CD4-positive, CD25-positive, alpha-beta regulatory T cell (primary cell): ENCODE results near the gene PPFIA2. TPM values are rescaled to one million over a fixed set of nuclear protein-coding genes. Genes with fewer than 3 reads are reported as not detected.

Experiments
- ATAC-seq, 2 donors: fragments of 150-1000 bp; cut with Tn5 transposase; one replicate each; pipeline ENCODE4 v1.10.0; 2021; ENCODE audit warnings: low read depth in 2 of 2, moderate number of reproducible peaks in 2 of 2, moderate library complexity in 1 of 2
- DNase-seq, 3 donors: peaks; one replicate each; pipeline versions ENCODE4 v3.0.0 to v3.0.0-alpha.2; 2012 to 2022; ENCODE audit warnings: mixed read lengths in 1 of 3
- H3K27ac ChIP-seq: one replicate; pipeline ENCODE4 v1.7.0; 2013; ENCODE audit warnings: mild to moderate bottlenecking, low read length; ENCODE audit not compliant: insufficient read depth, poor library complexity, severe bottlenecking
- H3K27me3 ChIP-seq: one replicate; pipeline ENCODE4 v1.7.0; 2013; ENCODE audit warnings: low read length; ENCODE audit not compliant: control insufficient read depth, insufficient read depth
- H3K36me3 ChIP-seq: one replicate; pipeline ENCODE4 v1.7.0; 2013; ENCODE audit warnings: mild to moderate bottlenecking, low read length, moderate library complexity; ENCODE audit not compliant: control insufficient read depth, insufficient read depth
- H3K4me1 ChIP-seq: 2 replicates; pipeline ENCODE4 v1.7.0; 2013; ENCODE audit warnings: mild to moderate bottlenecking, low read length; ENCODE audit not compliant: insufficient read depth, control insufficient read depth, poor library complexity, severe bottlenecking
- H3K4me3 ChIP-seq: one replicate; pipeline ENCODE4 v1.7.0; 2013; ENCODE audit warnings: low read depth, mild to moderate bottlenecking, low read length, moderate library complexity
- H3K9me3 ChIP-seq, 2 experiments: 1 replicate in 1 of 2; 2 replicates in 1 of 2; pipeline ENCODE4 v1.7.0; 2013; ENCODE audit warnings: low read length in 2 of 2, mild to moderate bottlenecking in 1 of 2, moderate library complexity in 1 of 2; ENCODE audit not compliant: control insufficient read depth in 2 of 2
- H3K27ac Mint-ChIP-seq, 3 donors: one replicate each; pipeline ENCODE4 v1.8.0; 2020 to 2022; ENCODE audit warnings: mild to moderate bottlenecking in 3 of 3, mixed read lengths in 3 of 3, moderate library complexity in 2 of 3
- H3K27me3 Mint-ChIP-seq: one replicate; pipeline ENCODE4 v1.8.0; 2022; ENCODE audit warnings: mild to moderate bottlenecking, mixed read lengths
- H3K36me3 Mint-ChIP-seq: one replicate; pipeline ENCODE4 v1.8.0; 2020; ENCODE audit warnings: mixed read lengths
- H3K4me1 Mint-ChIP-seq, 4 donors: one replicate each; pipeline ENCODE4 v1.8.0; 2020 to 2022; ENCODE audit warnings: mixed read lengths in 4 of 4, mild to moderate bottlenecking in 1 of 4
- H3K4me3 Mint-ChIP-seq, 4 donors: one replicate each; pipeline ENCODE4 v1.8.0; 2020 to 2022; ENCODE audit warnings: mild to moderate bottlenecking in 4 of 4, mixed read lengths in 4 of 4, moderate library complexity in 3 of 4
- H3K9me3 Mint-ChIP-seq, 7 donors: one replicate each; pipeline ENCODE4 v1.8.0; 2020 to 2022; ENCODE audit warnings: mixed read lengths in 7 of 7, mild to moderate bottlenecking in 3 of 7, moderate library complexity in 2 of 7
- polyA plus RNA-seq, 4 donors: library from polyadenylated mRNA; unstranded; fragments of 300-500 nt; fragmentation: Illumina TruSeq; gene quantifications; one replicate each; pipeline ENCODE4 v1.2.3, GENCODE V29; 2021
- total RNA-seq: library from RNA; stranded (reverse); gene quantifications from one replicate; pipeline ENCODE4 v1.2.3, GENCODE V29; 2022

Gene PPFIA2
- total and polyA plus RNA-seq, 5 donors from 2014 or later, result not detected

DNA sequence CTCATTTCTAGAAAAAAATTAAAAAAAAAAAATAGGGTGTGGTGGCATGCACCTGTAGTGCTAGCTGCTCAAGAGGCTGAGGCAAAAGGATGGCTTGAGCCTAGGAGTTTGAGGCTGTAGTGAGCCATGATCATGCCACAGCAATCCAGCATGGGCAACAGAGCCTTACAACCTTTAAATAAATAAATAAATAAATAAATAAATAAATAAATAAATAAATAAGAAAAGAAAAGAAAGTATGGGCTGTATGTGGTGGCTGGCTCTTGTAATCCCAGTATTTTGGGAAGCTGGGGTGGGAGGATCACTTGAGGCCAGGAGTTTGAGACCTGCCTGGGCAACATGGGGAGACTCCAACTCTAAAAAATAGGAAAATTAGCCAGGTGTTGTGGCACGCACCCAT is 373.0 kb downstream of the PPFIA2 start:
- no peak overlapping the region for H3K4me3 Mint-ChIP-seq
- H3K27ac Mint-ChIP-seq, result no peak overlapping the region
- no peak for DNase-seq

GRCh38 chr12:81381951-81382350 is 377.2 kb downstream of the PPFIA2 start:
- Histone ChIP-seq H3K27me3 (no peaks in the 10 kb centered on the region), H3K9me3 (no peaks in the 10 kb centered on the region), H3K4me3 (no peak overlapping the region), H3K27ac (no peak overlapping the region), H3K4me1 (no peaks in the 10 kb centered on the region), H3K36me3 (no peaks in the 10 kb centered on the region)
- Mint-ChIP-seq H3K9me3 (peaks cover 0 to 15% (median 5%) of the 10 kb centered on the region in 7 donors), H3K36me3 (no peaks in the 10 kb centered on the region), H3K27ac (no peak overlapping the region), H3K27me3 (no peaks in the 10 kb centered on the region), H3K4me1 (no peaks in the 10 kb centered on the region), H3K4me3 (no peak overlapping the region)
- DNase-seq (no peak), ATAC-seq (no peak)

More for the DNA sequence above, 373.0 kb downstream of the PPFIA2 start:
- ATAC-seq, result no peak
- no peaks in the 10 kb centered on the region for H3K27me3 Mint-ChIP-seq
- H3K36me3 Mint-ChIP-seq, result no peaks in the 10 kb centered on the region
- H3K4me1 Mint-ChIP-seq, result no peaks in the 10 kb centered on the region
- Histone ChIP-seq H3K4me1 (no peaks in the 10 kb centered on the region), H3K27me3 (no peaks in the 10 kb centered on the region), H3K36me3 (no peaks in the 10 kb centered on the region), H3K4me3 (no peak overlapping the region), H3K27ac (no peak overlapping the region), H3K9me3 (no peaks in the 10 kb centered on the region)
- peaks cover 0 to 16% (median 4%) of the 10 kb centered on the region in 7 donors for H3K9me3 Mint-ChIP-seq

GRCh38 chr12:81378601-81379285 is 380.4 kb downstream of the PPFIA2 start:
- H3K4me1 ChIP-seq, result no peaks in the 10 kb centered on the region
- Mint-ChIP-seq H3K4me1 (no peaks in the 10 kb centered on the region), H3K27me3 (no peaks in the 10 kb centered on the region), H3K4me3 (no peak overlapping the region), H3K27ac (no peak overlapping the region), H3K36me3 (no peaks in the 10 kb centered on the region), H3K9me3 (peaks cover 0 to 13% (median 2%) of the 10 kb centered on the region in 7 donors)
- no peak for ATAC-seq
- H3K27ac ChIP-seq, result no peak overlapping the region
- DNase-seq, result no peak
- no peaks in the 10 kb centered on the region for H3K9me3 ChIP-seq
- no peaks in the 10 kb centered on the region for H3K36me3 ChIP-seq
- H3K27me3 ChIP-seq, result no peaks in the 10 kb centered on the region
- H3K4me3 ChIP-seq, result no peak overlapping the region

GRCh38 chr12:81377771-81378170 is 381.4 kb downstream of the PPFIA2 start:
- Histone ChIP-seq H3K27ac (no peak overlapping the region), H3K4me1 (no peaks in the 10 kb centered on the region), H3K9me3 (no peaks in the 10 kb centered on the region), H3K27me3 (no peaks in the 10 kb centered on the region), H3K36me3 (no peaks in the 10 kb centered on the region), H3K4me3 (no peak overlapping the region)
- Mint-ChIP-seq H3K4me1 (no peaks in the 10 kb centered on the region), H3K27me3 (no peaks in the 10 kb centered on the region), H3K4me3 (no peak overlapping the region), H3K9me3 (peaks cover 0 to 13% (median 2%) of the 10 kb centered on the region in 7 donors), H3K27ac (no peak overlapping the region), H3K36me3 (no peaks in the 10 kb centered on the region)
- no peak for DNase-seq
- ATAC-seq, result no peak

GRCh38 chr12:81375969-81376368 is 383.2 kb downstream of the PPFIA2 start:
- Histone ChIP-seq H3K4me3 (no peak overlapping the region), H3K4me1 (no peaks in the 10 kb centered on the region), H3K9me3 (no peaks in the 10 kb centered on the region), H3K36me3 (no peaks in the 10 kb centered on the region), H3K27ac (no peak overlapping the region), H3K27me3 (no peaks in the 10 kb centered on the region)
- H3K36me3 Mint-ChIP-seq, result no peaks in the 10 kb centered on the region
- no peak overlapping the region for H3K27ac Mint-ChIP-seq
- ATAC-seq (no peak), DNase-seq (no peak)
- H3K4me1 Mint-ChIP-seq, result no peaks in the 10 kb centered on the region
- H3K27me3 Mint-ChIP-seq, result no peaks in the 10 kb centered on the region
- H3K9me3 Mint-ChIP-seq, result peaks cover 0 to 13% (median 2%) of the 10 kb centered on the region in 7 donors
- no peak overlapping the region for H3K4me3 Mint-ChIP-seq

DNA sequence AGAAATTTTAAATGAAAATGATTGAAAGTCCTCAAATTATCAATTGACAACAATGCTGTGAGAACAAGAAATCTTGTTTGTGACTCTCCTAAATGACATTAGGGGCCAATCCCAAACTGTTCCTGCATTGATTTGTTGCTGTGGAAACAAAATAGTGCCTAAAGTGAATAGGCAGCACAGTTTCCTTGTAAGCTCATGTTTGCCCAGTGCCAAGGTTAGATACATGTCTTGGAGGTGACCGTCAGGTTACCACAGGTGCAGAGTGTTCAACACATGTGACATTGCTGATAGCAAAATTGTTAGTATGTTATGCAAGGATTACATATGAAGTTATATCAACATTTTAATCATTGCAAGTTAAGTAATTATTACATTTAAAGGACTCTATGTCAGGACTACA is 388.7 kb downstream of the PPFIA2 start:
- no peaks in the 10 kb centered on the region for H3K36me3 Mint-ChIP-seq
- Histone ChIP-seq H3K27me3 (no peaks in the 10 kb centered on the region), H3K4me3 (no peak overlapping the region), H3K9me3 (no peaks in the 10 kb centered on the region), H3K4me1 (no peaks in the 10 kb centered on the region), H3K27ac (no peak overlapping the region), H3K36me3 (no peaks in the 10 kb centered on the region)
- no peak overlapping the region for H3K27ac Mint-ChIP-seq
- no peak overlapping the region for H3K4me3 Mint-ChIP-seq
- peaks cover 0 to 8% (median 2%) of the 10 kb centered on the region in 7 donors for H3K9me3 Mint-ChIP-seq
- no peak for DNase-seq
- ATAC-seq, result no peak
- no peaks in the 10 kb centered on the region for H3K27me3 Mint-ChIP-seq
- H3K4me1 Mint-ChIP-seq, result no peaks in the 10 kb centered on the region

DNA sequence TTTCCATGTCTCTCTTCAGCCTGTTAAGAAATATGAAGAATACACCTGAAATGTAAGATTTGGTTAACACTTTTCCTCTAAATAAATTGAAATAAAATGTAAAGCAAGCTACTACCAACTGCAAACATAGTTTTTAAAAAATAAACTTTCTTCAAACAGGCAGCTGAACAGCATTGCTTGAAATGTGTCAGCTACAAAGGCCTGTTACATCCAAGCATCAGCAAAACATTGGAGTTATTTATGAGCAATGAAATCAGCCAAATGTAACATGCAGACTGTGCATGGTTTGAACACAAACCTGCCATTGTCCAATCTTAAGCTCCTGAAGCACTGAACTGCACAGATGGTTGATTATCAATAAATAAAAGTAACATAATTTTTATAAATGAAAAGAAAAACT is 390.0 kb downstream of the PPFIA2 start:
- no peak overlapping the region for H3K4me3 ChIP-seq
- Mint-ChIP-seq H3K9me3 (peaks cover 0 to 3% (median 0%) of the 10 kb centered on the region in 7 donors), H3K4me1 (no peaks in the 10 kb centered on the region), H3K36me3 (no peaks in the 10 kb centered on the region), H3K27me3 (no peaks in the 10 kb centered on the region), H3K27ac (no peak overlapping the region), H3K4me3 (no peak overlapping the region)
- H3K27ac ChIP-seq, result no peak overlapping the region
- H3K4me1 ChIP-seq, result no peaks in the 10 kb centered on the region
- no peaks in the 10 kb centered on the region for H3K27me3 ChIP-seq
- no peak for ATAC-seq
- no peaks in the 10 kb centered on the region for H3K9me3 ChIP-seq
- no peak for DNase-seq
- no peaks in the 10 kb centered on the region for H3K36me3 ChIP-seq

- no peaks in the 10 kb centered on the region for H3K9me3 ChIP-seq
- Mint-ChIP-seq H3K4me1 (no peaks in the 10 kb centered on the region), H3K36me3 (no peaks in the 10 kb centered on the region), H3K4me3 (no peak overlapping the region), H3K27ac (no peak overlapping the region), H3K9me3 (peaks cover 0 to 6% (median 0%) of the 10 kb centered on the region in 7 donors), H3K27me3 (no peaks in the 10 kb centered on the region)
- no peaks in the 10 kb centered on the region for H3K36me3 ChIP-seq
- H3K4me3 ChIP-seq, result no peak overlapping the region
- H3K27me3 ChIP-seq, result no peaks in the 10 kb centered on the region
- no peaks in the 10 kb centered on the region for H3K4me1 ChIP-seq
- ATAC-seq, result no peak
- DNase-seq, result no peak
- no peak overlapping the region for H3K27ac ChIP-seq
Measured at GRCh38 chr12:81365284-81365683, 393.9 kb downstream of the PPFIA2 start.
